ENCODE data around the gene SLC15A4.
"Not testable (repeated sequence)": the region's sequence is repeated elsewhere in the genome, so short reads cannot be mapped to it uniquely, and the experiment has no call there.

Gene SLC15A4

GRCh38 chr12:128843538-128843937 lies 19.8 kb upstream of the SLC15A4 start:
- no peak for DNase-seq

GRCh38 chr12:128842579-128842978 lies 18.8 kb upstream of the SLC15A4 start:
- DNase-seq: no peak

- no peak for DNase-seq
These were observed 17.2 kb upstream of the SLC15A4 start for GRCh38 chr12:128840862-128841468.

- DNase-seq: not testable (repeated sequence)
These were observed 16.1 kb upstream of the SLC15A4 start for GRCh38 chr12:128839885-128840284.

- no peak for DNase-seq
These were observed 9.7 kb upstream of the SLC15A4 start for GRCh38 chr12:128833418-128833817.

GRCh38 chr12:128830505-128830893 lies 6.7 kb upstream of the SLC15A4 start:
- no peak for DNase-seq

GRCh38 chr12:128829861-128830504 lies 6.2 kb upstream of the SLC15A4 start:
- no peak for DNase-seq

- DNase-seq: no peak
These were observed 4.0 kb upstream of the SLC15A4 start for GRCh38 chr12:128827724-128828123.

- DNase-seq: no peak
These were observed 2.1 kb upstream of the SLC15A4 start for GRCh38 chr12:128825835-128826234.

GRCh38 chr12:128823216-128823915 lies 392 bp downstream of the SLC15A4 start:
- DNase-seq: no peak

GRCh38 chr12:128820723-128821432 lies 2.9 kb downstream of the SLC15A4 start:
- DNase-seq: no peak

GRCh38 chr12:128820253-128820652 lies 3.5 kb downstream of the SLC15A4 start:
- DNase-seq: no peak

GRCh38 chr12:128819293-128820144 lies 4.2 kb downstream of the SLC15A4 start:
- no peak for DNase-seq

GRCh38 chr12:128818065-128819022 lies 5.4 kb downstream of the SLC15A4 start:
- DNase-seq: no peak

GRCh38 chr12:128817111-128818015 lies 6.4 kb downstream of the SLC15A4 start:
- DNase-seq: no peak

GRCh38 chr12:128816643-128816920 lies 7.2 kb downstream of the SLC15A4 start:
- no peak for DNase-seq

GRCh38 chr12:128815779-128816642 lies 7.7 kb downstream of the SLC15A4 start:
- no peak for DNase-seq

- DNase-seq: no peak
These were observed 9.1 kb downstream of the SLC15A4 start for GRCh38 chr12:128814411-128815261.

GRCh38 chr12:128813883-128814282 lies 9.9 kb downstream of the SLC15A4 start:
- no peak for DNase-seq

Data from CD4-positive, alpha-beta T cell treated with Interleukin-17A for 4 hours (primary cell).